ENCODE results near the gene PROM2.

GRCh38 chr2:95278637-95279225 lies 4.5 kb downstream of the PROM2 start:
- no peak for TF ChIP-seq CTCF (conservative IDR thresholded peaks at IDR 0.05; ENCODE audit: low read depth, low read length)
- TF ChIP-seq EZH2 (IDR thresholded peaks at IDR 0.05; ENCODE audit: borderline replicate concordance, low read depth, low read length, poor library complexity, severe bottlenecking) = no peak
